HUES48 (cell line): ENCODE results near the gene RGPD3.
"Not testable (repeated sequence)": the region's sequence is repeated elsewhere in the genome, so short reads cannot be mapped to it uniquely, and the experiment has no call there.

Experiments
- H3K27ac ChIP-seq: one replicate; pipeline ENCODE4 v1.7.0; 2013; ENCODE audit warnings: low read depth, low read length, inconsistent platforms
- H3K27me3 ChIP-seq: 2 replicates; pipeline ENCODE4 v1.6.1; 2013; ENCODE audit warnings: mild to moderate bottlenecking, low read length; ENCODE audit not compliant: control insufficient read depth, insufficient read depth
- H3K36me3 ChIP-seq: 2 replicates; pipeline ENCODE4 v1.6.1; 2013; ENCODE audit warnings: low read length; ENCODE audit not compliant: control insufficient read depth, insufficient read depth
- H3K4me1 ChIP-seq: 2 replicates; pipeline ENCODE4 v1.6.1; 2013; ENCODE audit warnings: mild to moderate bottlenecking, low read length; ENCODE audit not compliant: control insufficient read depth, insufficient read depth
- H3K4me3 ChIP-seq: 2 replicates; pipeline ENCODE4 v1.5.1; 2013; ENCODE audit warnings: mild to moderate bottlenecking, low read depth, low read length
- H3K9ac ChIP-seq: 2 replicates; pipeline ENCODE4 v1.6.1; 2013; ENCODE audit warnings: mild to moderate bottlenecking, low read depth, low read length, moderate library complexity
- H3K9me3 ChIP-seq: 2 replicates; pipeline ENCODE4 v1.6.1; 2013; ENCODE audit warnings: low read length; ENCODE audit not compliant: control insufficient read depth, insufficient read depth

RGPD3 gene

GRCh38 chr2:106506002-106506687 lies 37.9 kb upstream of the RGPD3 start:
- H3K9ac ChIP-seq, H3K4me1 ChIP-seq, H3K27me3 ChIP-seq, H3K4me3 ChIP-seq, H3K27ac ChIP-seq, H3K36me3 ChIP-seq, H3K9me3 ChIP-seq: not testable (repeated sequence)

- H3K36me3 ChIP-seq, H3K4me1 ChIP-seq, H3K9me3 ChIP-seq, H3K27ac ChIP-seq, H3K27me3 ChIP-seq, H3K9ac ChIP-seq, H3K4me3 ChIP-seq: not testable (repeated sequence)
Observed at GRCh38 chr2:106504787-106505186, 36.6 kb upstream of the RGPD3 start.

GRCh38 chr2:106504192-106504591 lies 36.0 kb upstream of the RGPD3 start:
- not testable (repeated sequence) for H3K4me1 ChIP-seq, H3K27ac ChIP-seq, H3K9ac ChIP-seq, H3K27me3 ChIP-seq, H3K4me3 ChIP-seq, H3K9me3 ChIP-seq, H3K36me3 ChIP-seq

GRCh38 chr2:106502351-106502750 lies 34.1 kb upstream of the RGPD3 start:
- not testable (repeated sequence) for H3K27me3 ChIP-seq, H3K36me3 ChIP-seq, H3K9me3 ChIP-seq, H3K9ac ChIP-seq, H3K27ac ChIP-seq, H3K4me1 ChIP-seq, H3K4me3 ChIP-seq

GRCh38 chr2:106500350-106500749 lies 32.1 kb upstream of the RGPD3 start:
- not testable (repeated sequence) for H3K27ac ChIP-seq, H3K4me1 ChIP-seq, H3K36me3 ChIP-seq, H3K27me3 ChIP-seq, H3K4me3 ChIP-seq, H3K9me3 ChIP-seq, H3K9ac ChIP-seq

- not testable (repeated sequence) for H3K4me3 ChIP-seq, H3K36me3 ChIP-seq, H3K9me3 ChIP-seq, H3K27me3 ChIP-seq, H3K27ac ChIP-seq, H3K4me1 ChIP-seq, H3K9ac ChIP-seq
Observed at GRCh38 chr2:106498549-106498948, 30.3 kb upstream of the RGPD3 start.

GRCh38 chr2:106492913-106493312 lies 24.7 kb upstream of the RGPD3 start:
- H3K36me3 ChIP-seq, H3K27ac ChIP-seq, H3K4me3 ChIP-seq, H3K4me1 ChIP-seq, H3K9me3 ChIP-seq, H3K27me3 ChIP-seq, H3K9ac ChIP-seq: not testable (repeated sequence)

GRCh38 chr2:106492399-106492798 lies 24.2 kb upstream of the RGPD3 start:
- H3K9me3 ChIP-seq, H3K4me1 ChIP-seq, H3K4me3 ChIP-seq, H3K36me3 ChIP-seq, H3K9ac ChIP-seq, H3K27ac ChIP-seq, H3K27me3 ChIP-seq: not testable (repeated sequence)

GRCh38 chr2:106489701-106490100 lies 21.5 kb upstream of the RGPD3 start:
- H3K36me3 ChIP-seq, H3K4me1 ChIP-seq, H3K9ac ChIP-seq, H3K4me3 ChIP-seq, H3K9me3 ChIP-seq, H3K27ac ChIP-seq: not testable (repeated sequence)
- H3K27me3 ChIP-seq, result peaks cover 13% of the 10 kb centered on the region

GRCh38 chr2:106487386-106488191 lies 19.4 kb upstream of the RGPD3 start:
- H3K36me3 ChIP-seq, H3K9ac ChIP-seq, H3K4me1 ChIP-seq, H3K9me3 ChIP-seq, H3K27ac ChIP-seq: not testable (repeated sequence)
- Histone ChIP-seq H3K27me3 (peaks cover 13% of the 10 kb centered on the region), H3K4me3 (peak overlapping the region; percentile 46; the same call in 1 of the 2 replicates)

- H3K27ac ChIP-seq, H3K36me3 ChIP-seq, H3K9ac ChIP-seq, H3K9me3 ChIP-seq, H3K4me1 ChIP-seq: not testable (repeated sequence)
- Histone ChIP-seq H3K27me3 (peaks cover 13% of the 10 kb centered on the region), H3K4me3 (peak within 1 kb of the TSS; percentile 46; the same call in 1 of the 2 replicates)
Observed at GRCh38 chr2:106486551-106487385, 18.6 kb upstream of the RGPD3 start, which contains the start of gene CD8B2. Gene CD8B2 (plus strand): TSS chr2:106487364. CDS start chr2:106487427, 63 bp downstream.
